Measurements from ENCODE around the gene SHC1.
"Not testable (repeated sequence)": the region's sequence is repeated elsewhere in the genome, so short reads cannot be mapped to it uniquely, and the experiment has no call there.

The SHC1 gene

DNA sequence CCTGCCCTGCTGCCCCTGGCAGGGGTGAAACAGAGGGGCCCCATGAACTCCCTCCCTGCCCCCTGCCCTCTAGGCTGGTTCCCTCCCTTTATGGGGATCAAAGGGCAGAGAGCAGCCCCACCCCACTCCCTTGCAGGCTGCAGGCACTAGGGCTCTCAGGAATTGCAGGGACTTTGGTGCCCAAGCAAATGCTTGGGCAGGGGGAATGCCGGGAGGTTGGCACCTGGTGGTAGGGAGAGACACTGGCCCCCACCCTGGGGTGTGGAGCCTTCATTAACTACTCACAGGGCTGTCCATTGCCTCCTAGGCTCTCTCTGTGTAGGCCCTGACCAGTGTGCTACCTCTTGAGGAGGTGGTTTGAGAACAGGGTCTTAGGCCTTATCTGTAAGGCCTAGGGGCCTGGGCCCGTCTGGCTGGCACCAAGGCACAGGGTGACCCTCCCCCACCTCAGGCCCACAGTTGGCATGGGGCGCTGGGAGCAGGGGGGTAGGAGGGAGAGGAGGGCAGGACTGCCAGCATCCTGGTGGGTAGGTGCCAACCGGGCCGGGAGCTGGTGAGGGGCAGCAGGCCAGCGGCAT is 36.8 kb upstream of the SHC1 start:
- no peak for FAIRE-seq

DNA sequence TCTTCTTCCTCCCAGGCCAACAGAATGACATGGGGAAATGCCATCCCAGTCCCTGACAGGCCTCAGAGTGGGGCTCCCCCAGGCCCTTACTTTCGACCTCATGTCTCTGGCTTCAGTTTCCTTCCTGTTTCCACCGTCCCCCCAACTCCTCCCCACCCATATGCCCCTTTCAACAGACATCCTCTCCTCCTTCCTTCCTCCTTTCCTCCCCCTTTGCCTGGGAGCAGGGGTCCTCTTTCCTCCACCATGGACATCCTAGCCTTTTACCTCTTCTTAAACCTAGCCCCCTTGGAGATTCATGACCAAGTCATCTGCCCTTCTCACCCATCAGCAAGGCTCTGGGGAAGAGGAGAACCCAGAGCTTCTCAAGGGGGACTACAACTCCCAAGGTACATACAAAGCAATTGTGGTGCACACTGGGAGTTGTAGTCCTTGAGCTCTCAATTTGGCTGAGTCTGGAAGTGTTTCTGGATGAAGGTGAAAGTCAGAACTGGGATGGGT is 36.1 kb upstream of the SHC1 start:
- no peak for FAIRE-seq

DNA sequence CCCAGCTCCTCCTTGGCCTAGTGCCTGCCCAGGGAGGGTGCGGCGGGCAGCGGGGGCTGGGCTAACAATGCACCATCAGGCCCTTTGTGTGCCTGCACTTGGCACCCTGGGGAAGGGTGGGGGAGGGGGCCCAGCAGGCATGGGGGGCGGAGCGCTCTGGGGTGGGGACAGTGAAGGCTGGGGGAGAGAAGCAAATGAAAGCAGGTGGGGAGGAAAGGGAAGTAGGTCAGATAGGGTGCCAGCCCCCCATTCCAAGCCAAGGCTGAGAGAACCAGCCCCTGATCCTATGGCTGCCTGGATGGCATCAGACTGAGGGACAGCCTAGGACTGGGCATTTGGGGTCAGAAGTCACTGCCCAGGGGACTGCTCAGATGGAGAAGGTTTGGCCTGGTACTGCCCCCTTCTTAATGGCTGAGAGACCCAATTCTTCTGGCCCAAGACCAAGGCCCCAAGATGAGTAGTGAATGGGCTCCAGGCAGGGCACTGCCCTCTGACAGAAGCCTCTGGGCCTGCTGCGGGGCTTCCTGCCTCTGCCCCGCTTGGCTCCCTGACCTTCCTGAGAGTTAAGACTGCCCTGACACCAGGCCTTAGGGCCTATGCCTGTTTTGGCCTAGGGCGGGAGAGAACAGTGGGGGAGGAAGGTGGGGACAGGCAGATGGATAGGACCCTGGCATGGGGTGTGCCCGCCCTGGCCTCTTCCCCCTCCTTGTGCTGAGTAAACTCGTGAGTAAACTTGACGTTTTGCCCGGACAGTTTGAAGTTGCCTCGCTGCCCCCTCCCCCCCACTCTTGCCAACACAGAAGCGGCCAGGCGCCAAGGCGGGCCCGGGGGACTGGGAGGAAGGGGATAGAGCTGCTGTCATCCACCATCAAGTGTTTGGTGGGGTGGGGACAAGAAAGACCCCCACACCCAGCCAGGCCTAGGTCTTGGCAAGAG is 34.8 kb upstream of the SHC1 start:
- FAIRE-seq, result no peak

DNA sequence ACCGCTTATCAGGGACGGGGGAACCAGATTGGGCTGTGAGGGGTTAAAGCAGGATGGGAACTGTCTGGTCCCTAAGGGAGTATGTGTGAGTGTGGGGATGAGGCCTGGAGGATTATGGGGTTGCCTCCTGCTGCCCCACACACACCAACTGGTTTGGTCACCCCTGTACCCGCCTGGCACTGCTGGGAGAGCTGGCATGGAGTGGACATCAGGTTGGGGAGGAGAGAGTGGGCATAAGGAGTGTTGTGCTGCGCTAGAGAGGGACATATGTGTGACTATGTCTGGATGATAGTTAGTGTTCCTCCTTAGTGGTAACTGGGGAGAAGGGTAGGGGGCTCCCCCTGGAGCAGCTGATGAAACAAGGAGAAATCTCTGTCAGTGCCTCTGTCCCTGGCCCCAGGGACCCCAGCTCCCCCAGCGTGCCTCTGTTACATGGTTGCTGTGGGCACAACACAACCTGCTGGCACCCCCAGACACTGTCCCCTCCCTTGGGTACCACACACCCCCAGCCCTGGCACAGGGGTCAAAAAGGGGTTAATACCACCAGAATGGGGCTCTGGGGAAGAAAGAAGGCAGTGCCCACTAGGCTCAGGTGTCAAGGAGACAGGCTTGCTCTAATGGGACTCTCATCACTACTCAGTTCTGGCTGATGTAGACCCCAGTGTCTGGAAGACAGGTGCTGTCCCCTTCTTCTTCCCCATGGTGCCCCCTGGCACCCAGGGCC is 34.0 kb upstream of the SHC1 start:
- no peak for FAIRE-seq

DNA sequence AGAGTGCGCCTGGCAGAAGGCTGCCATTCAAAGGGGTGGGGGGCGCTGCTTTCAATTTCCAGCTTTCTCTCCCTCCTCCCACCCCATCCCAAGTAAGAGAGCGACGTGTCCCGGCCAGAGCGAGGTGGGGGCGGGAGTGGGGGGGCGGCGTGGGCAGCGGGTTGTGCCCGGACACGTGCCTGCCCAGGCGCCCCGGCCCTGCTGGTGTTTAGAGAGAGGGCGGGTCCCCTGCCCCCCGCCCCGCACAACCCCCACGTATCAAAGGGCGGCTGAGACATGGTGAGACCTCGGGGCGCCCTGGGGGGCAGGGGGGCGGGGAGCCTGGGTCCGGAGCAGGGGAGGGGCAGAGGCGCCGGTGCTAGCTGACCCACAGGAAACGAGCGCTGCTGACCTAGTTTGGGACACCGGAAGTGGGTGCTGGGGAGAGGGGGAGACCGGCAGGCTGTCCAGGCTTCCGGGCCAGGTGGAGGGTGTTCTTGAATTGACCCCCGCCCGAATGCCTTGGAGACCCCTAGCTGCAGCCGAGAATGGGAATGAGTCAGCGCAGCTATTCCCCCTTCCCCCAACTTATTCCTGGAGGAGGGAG is 33.3 kb upstream of the SHC1 start:
- FAIRE-seq, result no peak

DNA sequence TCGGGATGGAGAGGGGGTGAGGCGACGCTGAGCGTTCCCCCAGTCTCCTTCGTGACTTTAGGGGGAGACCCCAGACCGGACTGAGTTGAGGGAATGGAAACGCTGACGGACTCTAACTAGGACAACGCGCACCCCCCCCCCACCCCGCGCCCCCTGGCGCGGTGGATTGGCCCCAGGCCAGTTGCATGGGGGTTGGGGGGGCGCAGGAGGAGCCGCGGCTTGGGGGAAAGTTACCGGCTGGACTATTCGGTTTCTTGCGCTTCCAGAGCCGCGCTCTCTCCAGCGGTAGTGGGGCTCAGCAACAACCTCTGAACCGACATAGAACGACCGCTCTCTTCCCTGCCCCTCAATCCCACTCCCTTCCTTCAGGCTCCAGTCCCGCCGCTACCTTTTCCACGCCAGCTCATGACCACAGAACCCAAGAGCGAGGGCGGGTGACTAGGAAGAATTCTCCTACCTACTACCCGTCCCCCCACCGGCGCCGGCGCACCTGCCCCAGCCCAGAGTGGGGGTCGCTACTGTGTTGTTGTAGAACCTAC is 32.7 kb upstream of the SHC1 start:
- no peak for FAIRE-seq

DNA sequence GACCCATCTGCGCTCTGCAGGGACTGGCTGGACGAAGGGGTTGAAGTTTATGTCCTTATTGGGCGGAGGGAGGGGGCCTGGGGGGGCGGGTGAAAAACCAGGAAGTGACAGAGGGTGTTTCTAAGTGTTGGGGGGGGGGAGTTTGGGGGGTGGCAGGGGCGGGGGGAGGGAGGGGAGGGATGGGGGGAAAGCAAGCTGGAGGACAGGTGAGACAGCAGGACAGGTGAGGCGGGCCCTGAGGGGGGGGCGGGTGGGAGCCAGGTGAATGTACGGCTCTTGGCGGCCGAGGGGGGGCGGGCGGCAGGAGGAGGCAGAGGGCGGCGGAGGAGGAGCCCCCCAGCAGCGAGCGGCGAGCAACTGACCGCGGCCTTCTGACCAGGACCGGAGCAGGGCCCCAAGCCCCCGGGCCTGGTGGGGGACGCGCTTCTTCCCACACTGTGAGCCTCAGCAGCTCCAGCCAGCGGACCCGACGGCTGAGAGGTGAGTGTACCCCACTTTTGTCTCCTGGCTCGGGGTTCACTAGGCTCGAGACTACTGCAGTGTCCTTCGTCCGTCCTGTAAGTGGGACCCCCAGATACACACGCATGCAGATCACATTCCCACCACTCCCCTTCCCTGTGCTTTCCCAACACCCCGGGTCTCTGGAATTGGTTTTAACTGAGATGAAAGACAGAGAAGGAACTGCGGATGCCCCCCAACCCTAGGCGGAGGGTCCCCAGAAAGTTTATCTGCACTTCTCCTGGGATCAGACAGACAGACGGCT is 32.1 kb upstream of the SHC1 start, which contains the start of gene ZBTB7B:
Gene ZBTB7B (plus strand): TSS at position 339 of the 763 bp plus-strand sequence. CDS start 11,859 bp downstream, outside the sequence.
- FAIRE-seq, result no peak

DNA sequence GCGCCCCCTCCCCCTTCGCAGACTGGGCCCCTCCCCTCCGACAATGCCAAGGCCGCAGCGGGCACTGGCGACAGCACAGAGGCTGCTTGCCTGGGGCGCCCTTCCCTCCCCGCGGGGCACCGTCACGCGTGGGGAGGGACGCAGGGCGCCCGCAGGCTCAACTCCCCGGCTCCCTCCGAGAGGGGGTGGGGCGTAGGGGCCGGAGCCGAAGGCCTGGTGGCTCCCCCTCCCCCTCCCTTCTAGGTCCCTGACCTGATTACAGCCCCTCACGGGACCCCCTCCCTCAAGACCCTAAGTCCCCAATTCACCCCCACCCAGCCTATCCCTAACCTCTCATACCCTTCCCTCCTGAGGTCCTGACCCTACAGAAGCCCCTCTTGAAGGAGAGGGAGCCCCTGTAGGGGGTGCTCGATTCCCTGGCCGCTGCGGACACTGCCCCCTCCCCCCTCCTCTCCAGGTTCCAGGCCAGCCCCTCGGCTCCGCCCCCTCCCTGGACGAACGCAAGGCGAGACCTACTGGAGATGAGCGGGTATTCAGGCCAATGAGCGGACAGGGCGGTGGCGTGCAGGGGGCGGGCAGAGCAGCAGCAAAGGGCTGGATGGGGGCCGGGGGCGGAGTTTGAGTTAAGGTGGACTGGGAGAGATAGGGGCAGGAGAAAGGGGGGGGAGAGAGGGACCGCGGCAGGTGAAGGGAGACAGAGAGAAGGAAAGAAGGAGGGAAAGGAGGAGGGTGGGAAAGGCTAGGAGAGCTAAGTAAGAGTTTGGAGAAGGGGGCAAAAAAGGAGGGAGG is 31.3 kb upstream of the SHC1 start:
- no peak for FAIRE-seq

DNA sequence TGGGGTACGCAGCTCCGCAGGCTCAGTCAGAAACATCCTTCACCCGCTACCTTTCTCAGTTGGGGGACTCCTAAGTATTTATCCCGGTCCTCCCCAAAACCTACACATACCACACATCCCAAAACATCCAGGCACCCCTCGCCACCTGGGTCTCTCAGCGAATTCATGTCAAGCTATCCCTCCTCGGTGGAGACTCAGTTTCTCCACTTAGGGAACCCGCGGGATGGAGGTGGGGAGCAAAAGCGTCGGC is 30.8 kb upstream of the SHC1 start:
- no peak for FAIRE-seq

DNA sequence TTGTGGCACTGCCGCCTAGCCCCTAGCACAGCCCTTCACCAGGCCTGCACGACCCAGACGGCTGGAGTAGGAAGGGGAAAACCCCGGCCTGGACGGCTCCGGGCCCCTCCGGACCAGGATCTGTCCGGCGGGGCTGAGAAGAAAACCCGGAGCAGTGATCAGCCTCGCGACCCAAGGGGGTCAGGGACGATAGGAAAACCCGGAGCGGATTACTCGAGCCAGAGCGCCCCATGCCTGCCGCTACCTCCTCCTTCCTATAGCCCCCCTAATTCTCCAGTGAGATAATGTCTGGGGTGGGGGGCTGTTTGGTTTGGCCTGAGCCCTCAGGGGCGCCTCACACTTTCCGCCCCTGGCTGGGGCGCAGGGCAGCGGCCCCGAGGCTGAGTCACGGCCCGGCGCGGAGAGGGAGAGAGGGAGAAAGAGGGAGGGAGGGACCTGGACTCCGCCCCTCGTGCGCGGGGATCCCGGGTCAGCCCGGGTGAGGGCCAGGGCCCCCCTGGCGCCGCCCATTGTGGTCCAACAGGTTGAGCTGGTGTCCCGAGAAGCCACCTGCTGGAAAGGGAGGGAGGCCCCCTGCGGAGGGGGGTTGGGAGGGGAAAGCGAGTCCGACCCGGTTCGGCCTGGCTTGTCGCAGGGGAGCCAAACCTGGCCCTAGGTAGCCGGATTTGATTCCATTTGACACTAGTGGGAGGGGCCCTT is 30.3 kb upstream of the SHC1 start:
- FAIRE-seq, result no peak

DNA sequence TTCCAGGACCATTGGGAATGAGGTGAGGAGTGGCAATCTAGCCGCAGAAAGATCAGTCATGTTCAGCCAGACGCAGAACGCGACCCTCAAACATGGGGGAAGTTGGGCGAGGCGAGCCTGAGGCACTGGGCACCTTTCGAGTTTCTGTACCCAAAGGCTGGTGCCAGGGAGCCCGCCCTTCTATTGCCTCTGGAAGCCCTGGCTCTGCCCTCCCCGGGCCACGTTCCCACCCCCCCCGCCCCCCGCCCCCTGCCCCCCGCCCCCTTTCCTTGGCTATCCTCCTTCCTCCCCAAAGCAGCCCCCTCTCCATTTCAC is 29.8 kb upstream of the SHC1 start:
- no peak for FAIRE-seq

DNA sequence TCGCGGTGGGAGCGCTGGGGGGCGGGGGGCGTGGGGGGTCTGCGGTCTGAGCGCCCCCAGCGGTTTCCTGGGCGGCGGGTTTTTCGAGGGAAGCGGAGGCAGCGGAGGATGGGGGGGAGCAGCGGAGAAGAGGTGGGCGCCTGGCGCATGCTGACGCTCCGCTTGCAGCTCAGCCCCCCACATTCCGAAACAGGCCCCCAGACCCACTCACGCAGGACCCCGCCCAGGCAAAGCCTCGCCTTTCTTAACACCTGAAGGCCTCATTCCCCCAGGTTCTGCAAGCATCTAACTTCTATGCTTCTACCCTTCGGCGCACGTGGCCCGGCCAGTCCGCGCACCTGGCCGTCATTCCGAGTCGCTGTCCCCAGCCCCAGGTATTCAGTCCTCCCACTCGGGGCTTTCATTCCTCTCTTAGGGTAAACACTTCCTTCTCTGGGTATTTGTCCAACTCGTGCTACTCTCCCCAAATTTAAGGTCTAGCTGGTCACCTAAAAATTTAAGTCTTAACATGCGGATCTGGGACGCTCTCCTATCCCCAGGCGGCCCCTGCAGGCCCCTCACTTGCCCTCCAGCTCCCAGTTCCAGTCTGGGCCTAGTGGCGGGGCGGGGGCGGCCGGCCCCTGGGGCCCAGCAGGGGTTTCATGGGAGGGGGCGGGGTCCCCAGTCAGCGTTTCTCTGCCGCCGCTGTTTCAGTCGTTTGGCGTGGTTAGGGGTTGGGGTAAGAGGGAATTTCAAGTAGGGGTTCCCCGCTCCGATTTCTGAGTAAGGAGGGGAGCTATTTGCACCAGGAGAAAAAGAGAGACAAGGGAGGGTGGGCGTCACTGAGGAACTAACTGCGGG is 29.2 kb upstream of the SHC1 start:
- no peak for FAIRE-seq

DNA sequence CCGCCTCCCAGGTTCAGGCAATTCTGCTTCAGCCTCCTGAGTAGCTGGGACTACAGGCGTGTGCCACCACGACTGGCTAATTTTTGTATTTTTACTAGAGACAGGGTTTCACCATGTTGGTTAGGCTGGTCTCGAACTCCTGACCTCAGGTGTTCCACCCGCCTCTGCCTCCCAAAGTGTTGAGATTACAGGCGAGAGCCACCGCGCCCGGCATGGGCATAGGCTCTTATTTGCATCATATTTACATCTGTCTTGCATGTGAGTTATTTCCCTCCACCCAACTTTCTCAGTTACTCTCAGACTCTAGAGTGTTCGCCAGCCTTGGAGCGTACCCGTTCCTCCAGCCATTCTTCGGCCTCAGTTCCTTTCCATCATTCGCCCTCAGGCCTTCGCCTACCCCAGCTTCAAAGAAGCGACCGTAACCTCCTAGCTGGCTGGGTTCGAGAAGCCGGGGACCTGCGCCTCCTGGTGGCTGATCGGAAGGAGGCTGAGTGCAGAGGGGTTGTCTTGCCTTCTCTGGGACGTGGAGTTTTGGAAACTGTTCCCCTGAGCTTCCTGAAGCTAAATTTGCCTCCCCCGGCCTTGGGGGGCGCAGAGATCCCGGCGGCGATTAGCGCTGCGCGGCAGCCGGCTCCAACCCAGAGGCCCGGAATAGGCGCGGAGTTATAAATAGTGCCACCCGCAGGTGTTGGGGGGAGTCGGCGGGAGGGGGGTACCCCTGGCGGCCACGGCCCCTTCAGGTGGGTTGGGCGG is 28.4 kb upstream of the SHC1 start:
- FAIRE-seq, result no peak

DNA sequence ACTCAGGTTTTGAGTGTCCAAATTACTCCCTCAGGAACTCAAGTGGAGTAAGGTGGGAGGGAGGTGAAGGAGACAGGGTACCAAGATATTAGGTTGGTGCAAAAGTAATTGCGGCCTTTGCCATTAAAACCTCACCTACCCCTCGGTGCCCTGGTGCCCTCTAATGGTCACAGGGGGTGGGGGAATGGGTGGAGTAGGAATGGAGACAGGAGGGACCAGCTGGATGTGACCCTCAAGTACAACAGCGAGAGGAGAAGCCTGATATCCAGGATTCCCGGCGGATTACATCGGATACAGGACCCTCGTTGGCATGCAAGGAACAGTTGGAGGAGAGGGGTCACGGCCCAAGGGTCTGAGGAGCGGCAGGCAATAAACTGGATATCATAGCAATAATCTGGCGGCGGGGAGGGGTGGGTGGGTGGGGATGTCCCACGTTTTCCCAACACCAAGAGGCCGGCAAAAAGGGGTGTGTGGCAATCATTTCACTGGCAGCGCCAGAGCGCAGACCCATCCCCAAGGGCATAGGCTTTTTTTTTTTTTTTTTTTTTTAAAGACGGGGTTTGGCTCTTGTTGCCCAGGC is 27.7 kb upstream of the SHC1 start:
- no peak for FAIRE-seq

DNA sequence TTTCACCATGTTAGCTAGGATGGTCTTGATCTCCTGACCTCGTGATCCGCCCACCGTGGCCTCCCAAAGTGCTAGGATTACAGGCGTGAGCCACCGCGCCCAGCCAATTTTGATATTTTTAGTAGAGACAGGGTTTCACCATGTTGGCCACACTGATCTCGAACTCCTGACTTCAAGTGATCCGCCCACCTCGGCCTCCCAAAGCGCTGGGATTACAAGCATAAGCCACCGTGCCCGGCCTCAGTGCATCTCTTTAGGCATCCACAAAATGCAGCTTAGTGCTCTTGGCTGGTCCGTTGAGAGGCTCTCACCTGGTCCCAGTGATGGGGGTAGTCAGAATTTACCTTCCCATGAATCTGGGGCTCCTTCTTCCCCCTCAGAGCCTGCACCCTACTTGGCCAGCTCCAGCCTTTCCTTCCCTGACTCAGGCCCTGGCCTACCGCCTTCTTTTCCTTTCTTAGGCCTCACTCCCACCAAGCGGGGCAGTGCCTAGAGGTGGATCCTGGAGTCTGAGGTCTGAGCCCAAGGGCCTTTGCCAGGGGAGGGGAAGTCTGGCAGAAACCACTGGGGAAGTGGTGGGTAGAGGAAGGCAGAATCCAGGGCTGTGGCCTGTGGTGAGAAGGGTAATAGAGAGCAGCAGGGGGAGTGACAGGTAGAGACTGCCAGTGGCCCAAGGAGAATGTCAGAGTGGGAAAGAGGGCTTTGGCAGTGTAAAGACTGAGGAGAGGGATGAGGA is 26.6 kb upstream of the SHC1 start:
- FAIRE-seq, result no peak

DNA sequence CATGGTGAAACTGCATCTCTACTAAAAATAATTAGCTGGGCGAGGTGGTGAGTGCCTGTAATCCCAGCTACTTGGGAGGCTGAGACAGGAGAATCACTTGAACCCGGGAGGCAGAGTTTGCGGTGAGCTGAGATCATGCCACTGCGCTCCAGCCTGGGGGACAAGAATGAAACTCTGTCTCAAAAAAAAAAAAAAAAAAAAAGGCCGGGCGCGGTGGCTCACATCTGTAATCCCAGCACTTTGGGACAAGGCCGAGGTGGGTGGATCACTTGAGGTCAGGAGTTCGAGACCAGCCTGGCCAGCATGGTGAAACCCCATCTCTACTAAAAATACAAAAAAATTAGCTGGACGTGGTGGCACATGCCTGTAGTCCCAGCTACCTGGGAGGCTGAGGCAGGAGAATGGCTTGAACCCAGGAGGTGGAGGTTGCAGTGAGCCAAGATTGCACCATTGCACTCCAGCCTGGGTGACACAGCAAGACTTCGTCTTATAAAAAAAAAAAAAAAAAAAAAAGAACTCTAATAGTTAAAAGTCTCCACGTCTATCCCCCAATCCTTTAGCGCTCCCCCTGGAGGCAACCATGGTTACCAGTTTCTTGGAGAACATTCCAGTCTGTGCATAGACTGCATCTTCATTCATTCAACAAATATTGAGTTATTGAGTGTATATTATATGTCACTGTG is 24.9 kb upstream of the SHC1 start:
- not testable (repeated sequence) for FAIRE-seq

DNA sequence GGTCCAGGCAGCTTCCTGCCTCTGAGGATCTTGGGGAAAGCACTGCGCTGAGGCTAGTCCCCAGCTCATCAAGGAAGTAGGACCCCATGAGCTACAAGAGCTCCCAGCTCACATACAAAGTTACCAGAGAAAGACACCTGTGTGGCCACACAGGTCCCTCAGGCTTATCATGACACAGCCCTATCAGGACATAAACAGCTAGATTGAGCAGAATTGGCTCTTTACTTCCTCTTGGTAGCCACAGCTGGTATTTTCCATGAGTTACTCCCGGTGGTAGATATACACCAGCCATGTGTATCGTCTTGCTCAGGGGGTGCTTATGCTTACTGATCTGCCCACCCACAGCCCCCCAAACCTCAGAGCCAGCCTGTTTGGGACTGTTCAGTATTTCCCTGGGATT is 24.0 kb upstream of the SHC1 start:
- no peak for FAIRE-seq

DNA sequence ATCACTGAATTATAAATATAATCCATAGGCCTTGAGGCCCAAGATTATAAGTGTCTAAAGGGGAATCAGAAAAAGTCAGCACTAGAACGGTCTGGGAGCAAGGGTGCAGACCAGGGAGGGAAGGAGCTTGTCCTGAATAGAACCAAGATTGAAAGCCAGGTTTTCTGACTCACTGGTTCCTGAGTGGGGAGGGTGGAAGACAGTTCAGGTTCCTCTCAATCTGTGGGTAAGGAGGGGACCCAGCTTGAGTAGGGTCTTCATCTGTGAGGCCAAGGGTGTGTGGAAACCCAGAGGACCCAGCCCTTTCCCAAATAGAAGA is 23.7 kb upstream of the SHC1 start:
- no peak for FAIRE-seq

All from endometrium (tissue), 2 donors.